ENCODE results near the gene RHOA.

RHOA gene

DNA sequence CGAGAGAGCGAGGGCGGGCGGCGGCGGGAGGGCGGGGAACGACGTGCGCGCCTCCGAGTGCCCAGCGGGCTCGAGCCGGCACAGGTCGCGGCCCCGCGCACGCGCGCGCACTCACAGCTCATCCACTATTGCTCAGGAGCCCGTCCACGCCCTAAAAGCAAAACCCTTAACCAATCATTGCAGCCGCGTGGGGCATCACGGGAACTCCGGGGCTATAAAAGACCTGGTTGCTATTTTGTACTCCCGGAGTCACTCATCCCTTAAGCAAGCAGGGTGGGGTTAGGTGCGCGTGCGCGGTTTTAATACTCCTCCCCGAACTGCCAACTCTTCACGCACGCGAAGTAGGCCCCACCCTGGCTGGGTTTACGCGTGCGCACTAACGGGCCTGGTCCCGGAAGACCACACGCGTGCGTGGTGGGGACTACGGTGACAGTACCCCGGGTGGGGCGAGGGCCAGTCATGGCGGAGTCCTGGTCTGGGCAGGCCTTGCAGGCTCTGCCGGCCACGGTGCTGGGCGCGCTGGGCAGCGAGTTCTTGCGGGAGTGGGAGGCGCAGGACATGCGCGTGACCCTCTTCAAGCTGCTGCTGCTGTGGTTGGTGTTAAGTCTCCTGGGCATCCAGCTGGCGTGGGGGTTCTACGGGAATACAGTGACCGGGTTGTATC is at the start of gene RHOA, which contains the start of gene TCTA:
TSS of gene RHOA (minus strand) at position 9 of the 664 bp plus-strand sequence. CDS start 36,387 bp downstream, outside the sequence.
TSS of gene TCTA (plus strand) at position 456 of the 664 bp plus-strand sequence. CDS start at position 460, 4 bp downstream.
- peak; percentile 98 for DNase-seq

DNA sequence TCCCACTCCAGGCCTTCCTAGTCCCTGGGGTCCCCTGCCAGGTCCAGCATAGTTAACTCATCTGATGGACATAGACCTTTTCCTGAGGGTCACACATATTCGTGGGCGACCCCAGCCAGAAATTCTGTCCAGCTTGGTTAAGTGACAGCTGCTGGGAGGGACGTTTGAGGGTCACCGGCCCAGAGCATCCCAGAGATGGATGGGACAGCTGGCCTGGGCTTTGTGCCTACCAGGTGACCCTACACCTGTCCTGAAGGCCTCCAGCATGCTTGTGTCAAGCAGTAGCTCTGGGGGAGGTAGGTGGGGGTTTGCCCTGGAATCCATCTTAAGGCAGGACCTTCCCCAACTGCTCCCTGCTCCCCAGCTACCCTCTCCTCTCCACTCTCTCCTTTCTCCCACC is 49.2 kb upstream of the RHOA start:
- DNase-seq: no peak

DNA sequence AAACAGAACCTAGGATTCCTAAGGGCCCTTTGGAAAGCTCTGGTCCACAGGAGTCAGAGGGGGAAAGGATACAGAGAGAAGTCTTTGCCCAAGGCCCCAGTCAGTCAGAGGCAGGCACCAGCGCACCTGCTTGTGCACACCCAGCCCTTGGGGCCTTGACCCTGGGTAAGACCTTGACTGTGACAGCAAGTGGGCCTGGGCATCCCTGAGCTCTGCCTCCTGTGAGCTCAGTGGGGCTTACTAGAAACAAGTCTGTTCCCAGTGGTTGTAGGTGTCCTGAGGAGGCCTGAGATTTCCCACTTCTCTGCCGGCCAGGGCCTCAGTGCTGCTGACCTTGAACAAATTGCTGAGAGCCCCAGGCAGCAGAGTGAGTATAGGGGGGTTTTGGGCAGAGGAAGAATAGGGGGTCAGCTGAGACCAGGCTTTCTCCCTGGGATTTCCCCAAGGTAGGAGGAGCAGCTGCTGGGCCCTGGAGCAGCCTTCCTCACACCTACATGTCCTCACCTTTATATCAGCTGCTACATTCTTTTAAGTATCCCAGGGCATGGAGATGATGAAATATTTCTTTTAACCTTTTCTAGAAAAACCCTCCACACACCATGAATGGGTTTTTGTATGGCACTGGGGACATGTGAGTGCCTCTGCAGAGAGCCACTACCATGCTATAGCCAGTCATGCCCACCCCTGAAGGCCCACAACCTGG is 48.6 kb upstream of the RHOA start:
- no peak for DNase-seq

DNA sequence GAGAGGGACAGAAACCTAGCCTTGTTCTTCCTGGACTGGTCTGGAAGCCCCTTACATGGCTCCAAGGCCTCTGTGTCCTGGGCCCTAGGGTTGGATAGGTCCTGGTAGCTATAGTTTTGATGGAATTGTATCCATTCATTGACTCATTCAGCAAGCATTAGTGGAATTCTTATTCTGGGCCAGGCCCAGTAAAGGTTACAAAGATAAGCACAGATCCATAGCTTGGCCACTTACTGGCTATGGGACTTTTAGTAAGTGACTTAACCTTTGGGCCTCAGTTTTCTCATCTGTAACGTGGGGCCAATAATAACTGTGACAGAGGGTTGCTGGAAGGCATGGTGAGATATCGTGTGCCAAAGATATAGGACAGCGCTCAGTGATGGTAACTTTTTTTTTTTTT is 44.7 kb upstream of the RHOA start:
- DNase-seq: no peak

DNA sequence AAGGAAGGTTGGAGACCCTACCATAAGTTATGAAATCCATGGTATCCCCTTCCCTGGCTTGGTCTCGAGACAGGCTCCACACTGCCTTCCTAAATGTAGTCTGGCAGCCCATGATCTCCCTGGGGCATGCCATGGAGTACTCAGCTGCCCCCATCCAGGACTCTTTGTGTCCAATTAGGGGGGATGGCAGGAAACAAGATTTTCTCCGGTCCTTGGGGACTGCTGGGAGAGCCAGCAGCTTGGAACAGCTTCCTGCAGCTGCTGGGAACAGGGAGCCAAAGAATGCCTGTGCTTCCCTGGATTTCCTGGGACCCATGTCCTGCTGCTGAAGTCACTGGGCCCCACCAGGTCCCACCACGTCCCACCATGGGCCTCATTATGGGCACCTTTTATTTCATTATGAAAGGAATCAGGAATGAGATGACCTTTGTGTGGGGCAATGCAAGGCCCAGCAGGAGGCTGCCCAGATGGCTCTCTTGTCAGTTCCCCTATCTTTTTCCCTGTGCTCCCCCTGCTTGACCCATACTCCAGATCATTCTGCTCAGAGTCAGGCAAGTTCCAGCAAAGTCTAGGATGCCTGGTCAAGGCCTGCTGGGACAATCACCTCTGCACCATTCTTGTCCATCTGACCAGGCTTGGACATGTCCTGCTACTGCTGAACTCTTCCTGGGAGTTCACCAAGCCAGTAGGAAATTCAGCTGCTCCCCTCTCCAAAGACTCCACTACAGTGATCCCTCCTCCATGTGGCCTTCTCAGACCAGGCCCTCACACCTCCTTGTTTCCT is 43.3 kb upstream of the RHOA start:
- DNase-seq: no peak

DNA sequence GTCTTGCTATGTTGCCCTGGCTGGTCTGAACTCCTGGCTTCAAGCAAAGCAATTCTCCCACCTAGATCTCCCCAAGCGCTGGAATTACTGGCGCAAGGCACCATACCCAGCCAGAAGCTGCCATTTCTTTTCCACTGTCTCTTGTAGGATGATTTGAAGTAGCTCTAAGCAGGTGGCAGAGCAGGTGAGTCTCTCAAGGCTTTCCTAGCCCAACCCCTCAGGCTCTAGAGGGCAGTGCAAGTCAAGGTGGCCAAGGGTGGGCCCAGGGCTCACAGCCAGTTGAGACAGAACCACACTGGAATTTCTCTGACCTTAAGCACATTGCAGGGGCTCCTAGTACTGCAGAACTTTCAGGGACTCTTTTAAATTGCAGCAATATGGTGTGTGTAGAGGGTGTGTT is 42.7 kb upstream of the RHOA start:
- DNase-seq: no peak

DNA sequence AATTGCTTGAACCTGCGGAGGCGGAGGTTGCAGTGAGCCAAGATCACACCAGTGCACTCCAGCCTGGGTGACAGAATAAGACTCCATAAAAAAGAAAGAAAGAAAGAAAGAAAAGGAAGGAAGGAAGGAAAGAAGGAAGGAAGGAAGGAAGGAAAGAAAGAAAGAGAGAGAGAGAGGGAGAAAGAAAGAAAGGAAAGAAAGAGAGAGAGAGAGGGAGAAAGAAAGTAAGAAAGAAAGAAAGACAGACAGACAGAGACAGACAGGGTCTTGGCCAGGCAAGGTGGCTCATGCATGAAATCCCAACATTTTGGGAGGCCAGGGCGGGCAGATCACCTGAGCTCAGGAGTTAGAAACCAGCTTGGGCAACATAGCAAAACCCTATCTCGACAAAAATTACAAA is 41.8 kb upstream of the RHOA start:
- DNase-seq: no peak

DNA sequence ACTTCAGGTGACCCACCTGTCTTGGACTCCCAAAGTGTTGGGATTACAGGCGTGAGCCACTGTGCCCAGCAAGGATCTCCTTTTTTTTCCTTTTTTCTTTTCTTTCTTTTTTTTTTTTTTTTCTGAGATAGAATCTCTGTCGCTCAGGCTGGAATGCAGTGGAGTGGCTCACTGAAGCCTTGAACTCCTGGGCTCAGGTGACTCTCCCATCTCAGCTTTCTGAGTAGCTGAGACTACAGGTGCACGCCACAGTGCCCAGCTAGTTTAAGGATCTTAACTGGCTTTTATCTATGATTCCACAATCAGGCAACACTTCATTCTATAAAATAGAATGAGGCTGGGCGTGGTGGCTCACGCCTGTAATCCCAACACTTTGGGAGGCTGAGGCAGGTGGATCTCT is 33.6 kb upstream of the RHOA start:
- no peak for DNase-seq

DNA sequence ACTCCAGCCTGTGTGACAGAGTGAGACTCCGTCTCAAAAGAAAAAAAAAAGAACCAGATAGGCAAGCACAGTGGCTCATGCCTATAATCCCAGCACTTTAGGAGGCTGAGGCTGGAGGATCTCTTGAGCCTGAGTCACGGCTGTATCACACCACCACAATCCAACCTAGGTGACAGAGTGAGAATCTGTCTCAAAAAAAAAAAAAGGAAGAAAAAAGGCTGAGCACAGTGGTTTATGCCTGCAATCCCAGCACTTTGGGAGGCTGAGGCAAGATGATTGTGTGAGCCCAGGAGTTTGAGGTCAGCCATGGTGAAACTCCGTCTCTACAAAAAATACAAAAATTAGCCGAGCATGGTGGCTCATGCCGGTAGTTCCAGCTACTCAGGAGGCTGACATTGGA is 23.0 kb upstream of the RHOA start:
- DNase-seq: no peak

DNA sequence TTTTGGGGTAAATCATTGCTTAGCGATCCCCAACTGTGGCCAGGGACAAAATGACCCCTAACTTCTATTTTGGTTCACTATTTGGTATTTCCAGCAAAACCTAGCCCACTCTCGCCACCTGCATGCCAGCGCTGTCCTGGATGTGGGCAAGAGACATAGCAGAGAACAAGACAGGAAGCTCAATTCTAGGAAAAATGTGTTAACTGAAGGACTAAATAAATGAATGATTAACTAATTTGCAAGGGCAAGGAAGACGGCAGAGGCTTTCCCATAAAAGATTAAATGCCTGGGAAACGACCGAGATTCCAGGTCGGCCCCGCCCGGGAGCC is 16.9 kb upstream of the RHOA start:
- no peak for DNase-seq

DNA sequence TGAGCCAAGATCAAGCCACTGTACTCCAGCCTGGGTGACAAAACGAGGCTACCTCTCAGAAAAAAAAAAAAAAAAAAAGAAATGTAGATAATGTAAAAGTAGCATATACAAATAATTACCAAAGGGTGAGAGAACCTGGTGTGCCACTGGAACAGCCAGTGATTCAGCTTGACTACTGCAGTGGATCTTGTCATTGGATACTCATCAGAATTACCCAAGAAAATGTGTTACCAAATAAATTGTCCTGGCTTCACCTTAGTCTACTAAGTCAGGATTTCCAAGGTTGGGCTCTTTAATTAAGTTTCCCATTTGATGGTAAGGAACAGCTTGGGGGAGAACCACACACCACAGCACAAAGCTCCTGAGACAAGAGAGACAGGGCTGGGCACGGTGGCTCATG is 15.8 kb upstream of the RHOA start:
- no peak for DNase-seq

DNA sequence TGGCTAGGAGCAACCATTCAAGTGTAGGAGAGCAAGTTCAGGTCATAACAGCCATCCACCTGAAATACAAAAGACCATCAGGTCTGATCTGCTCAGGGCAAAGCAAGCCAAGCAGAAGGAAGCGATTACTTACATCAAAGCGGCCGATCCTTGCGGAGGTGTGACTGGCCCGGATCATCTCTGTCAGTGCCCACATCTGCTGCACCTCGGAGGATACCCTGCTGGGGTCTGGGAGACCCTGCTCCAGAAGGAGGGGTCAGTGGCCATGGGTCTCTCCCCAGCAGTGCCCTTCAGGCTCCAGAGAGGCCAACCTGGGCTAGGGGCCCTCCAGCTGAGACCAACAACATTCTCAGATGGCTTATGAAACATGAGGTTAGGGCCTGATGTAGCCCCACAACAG is 13.0 kb upstream of the RHOA start:
- DNase-seq: no peak

DNA sequence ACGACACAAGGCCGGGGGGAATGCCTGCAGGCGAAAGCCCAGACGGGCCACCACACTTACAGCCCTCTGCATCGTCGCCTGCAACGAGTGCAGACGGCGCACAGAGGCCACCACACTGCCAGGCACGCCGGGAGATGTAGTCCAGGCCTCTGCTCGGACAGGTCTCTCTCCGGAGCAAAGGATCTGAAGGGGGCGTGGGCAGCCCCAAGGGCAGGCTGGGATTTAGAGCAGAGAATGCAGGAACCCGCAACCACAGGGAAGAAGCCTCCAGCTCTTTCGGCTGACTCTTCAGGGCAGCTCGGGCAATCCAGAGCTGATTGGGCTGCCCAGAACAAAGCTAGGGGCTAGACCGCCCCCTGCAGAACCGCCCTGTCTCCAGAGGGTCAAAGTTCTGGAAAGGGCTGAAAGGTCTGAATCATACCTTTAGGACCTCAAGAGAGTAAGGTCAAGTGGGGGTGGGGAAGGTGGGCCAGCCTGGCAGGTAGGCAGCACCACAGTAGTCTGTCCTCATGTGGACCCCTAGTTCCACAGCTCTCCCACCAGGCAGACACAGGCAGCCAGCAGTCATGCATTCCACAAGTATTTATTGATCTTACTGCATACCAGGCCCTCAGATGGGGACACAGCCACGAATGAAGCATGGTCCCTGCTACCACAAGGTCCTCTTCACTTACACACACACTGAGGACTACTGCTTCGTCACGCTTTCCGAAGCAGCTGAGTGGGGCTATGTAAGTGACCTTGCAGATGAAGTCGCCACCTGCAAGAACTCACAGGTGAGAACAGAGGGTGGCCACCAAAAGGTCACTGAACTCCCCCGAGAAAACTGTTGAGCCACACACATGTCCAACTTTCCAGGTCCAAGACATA is 10.8 kb upstream of the RHOA start, which contains the start of gene AMT:
TSS of gene AMT (minus strand) at position 95 of the 870 bp plus-strand sequence. CDS start at position 72, 23 bp downstream.
- no peak for DNase-seq

DNA sequence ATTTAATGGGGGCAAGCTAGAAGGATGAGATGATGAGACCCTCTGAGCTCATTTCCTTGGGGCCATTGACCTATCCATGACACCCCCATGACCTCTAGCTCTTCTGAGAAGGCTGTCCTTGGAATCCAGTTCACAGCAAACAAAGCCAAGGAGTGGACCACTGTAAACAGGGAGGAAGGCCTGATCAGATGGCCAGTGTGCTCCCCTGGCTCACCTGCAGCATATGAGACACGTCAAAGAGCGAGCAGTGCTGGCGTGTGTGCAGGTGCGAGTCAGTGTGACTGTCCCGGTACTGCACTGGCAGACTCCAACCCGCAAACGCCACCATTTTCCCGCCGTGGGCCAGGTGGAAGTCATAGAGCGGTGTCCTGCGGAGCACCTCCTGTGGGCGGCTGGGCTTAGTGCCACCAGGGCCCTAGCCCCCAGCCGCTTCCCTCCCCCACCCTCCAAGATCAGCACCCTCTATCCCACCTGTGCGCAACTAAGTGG is 10.2 kb upstream of the RHOA start:
- DNase-seq: no peak

DNA sequence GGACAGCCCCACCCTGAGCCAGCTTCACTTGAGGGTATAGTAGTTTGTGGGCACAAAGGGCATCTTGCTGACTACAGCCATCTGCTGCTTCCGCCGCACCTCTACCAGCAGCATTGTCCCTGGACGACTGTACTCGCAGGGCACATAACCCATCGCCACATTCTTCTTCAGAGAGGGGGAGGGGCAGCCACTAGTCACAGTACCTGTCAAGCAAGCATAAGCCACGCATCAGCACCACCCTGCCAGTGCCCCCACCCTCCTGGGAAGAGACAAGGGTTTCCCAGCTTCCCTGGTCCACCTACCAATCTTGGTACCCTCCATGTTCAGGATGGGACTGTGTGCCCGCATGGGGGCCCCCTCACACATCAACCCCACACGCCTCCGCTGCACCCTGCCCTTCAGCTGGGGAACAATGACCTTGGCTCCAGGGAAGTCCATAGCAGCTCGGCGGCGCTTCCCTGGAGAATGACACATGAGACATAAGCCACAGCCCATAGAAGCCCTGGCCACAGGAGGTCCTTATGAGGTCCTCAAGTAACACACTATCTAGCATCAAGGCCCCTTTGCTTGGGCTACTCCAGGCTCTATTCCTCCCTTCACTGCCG is 5.8 kb upstream of the RHOA start:
- no peak for DNase-seq

DNA sequence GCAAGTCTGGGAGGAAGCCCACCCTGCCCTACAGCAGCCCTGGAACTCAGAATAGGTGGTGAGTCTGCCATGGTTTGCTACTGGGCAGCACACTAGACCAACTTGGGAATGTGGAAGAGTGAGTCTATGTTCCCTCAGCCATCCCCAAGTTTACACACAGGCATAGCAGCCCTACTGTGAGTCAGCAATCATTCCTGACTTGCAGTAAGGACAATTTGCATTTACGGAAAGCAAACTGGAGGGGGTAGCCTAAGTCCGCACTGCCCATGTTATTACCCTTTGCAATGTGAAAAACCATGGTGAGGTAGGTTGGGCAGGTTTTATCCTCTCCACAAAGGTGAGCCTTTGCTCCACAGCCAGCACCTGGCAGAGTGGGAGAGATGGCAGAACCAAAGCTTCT is 5.1 kb upstream of the RHOA start:
- DNase-seq: no peak

DNA sequence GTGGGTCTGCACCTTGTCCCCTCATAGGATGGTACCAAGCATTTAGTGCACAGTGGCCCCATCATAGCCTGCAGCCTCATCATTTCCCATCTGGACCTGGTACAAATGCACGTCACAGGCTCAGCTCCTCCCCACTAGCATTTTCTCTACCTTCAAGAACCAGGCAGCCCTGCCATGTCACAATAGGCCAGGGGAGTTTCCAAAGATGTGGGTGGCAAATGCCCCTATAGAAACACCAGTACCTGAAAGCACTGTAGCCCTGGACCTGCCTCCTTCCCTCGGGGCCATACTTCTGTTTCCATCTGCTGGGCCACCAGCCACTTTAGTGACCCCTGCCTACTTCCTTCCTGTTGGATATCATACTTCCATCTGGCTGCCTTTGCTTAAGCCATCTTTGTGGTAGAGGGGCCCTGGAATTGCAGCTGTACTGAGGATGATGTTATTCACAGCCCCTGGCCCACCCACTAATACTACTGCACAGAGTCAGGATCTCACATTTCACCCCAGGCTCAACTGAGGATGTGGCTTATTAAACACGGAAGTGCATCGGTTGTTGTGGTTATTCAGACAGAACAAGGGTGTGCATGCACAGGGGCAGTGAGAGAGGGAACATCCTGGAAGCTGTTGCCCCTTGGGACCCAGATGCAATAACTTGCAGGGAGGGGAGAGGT is 4.3 kb upstream of the RHOA start:
- DNase-seq: no peak

DNA sequence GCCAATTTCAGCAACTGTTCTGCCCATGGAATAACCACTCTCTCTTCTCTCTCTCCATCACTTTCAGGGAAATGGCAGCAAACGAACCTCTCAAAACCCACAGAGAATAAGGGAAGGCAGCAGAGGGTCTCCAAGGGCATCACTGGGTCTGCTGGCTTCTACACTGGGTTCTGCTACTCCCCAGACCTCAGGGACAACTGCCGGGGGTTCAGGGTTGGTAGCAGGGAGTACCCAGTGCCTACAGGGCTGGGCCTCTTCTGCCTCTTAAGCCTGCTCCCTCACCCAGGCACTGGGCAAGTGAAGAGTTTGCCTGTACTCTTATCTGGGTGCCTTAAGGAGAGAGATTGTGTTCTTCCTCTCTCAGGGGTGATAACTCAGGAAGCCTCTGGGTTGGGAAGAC is 3.0 kb upstream of the RHOA start:
- no peak for DNase-seq

DNA sequence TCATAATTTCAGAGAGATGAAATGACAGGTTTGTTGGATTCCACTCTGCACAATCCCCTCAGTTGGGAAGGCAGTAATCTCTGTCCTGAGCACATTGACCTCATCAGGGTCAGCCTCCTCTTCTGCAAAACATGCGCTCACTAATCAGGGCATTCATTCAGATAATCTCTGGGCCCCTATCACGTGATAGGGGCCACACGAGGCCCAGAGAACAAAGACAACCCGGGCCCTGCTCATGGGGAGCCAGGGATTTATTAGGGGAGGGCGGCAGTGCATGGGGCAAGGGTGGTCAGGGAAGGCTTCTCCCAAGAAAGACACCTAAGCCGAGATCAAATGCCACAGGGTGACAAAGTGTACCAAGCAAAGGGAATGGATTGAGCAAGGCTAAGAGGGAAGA is 1.6 kb upstream of the RHOA start:
- no peak for DNase-seq

DNA sequence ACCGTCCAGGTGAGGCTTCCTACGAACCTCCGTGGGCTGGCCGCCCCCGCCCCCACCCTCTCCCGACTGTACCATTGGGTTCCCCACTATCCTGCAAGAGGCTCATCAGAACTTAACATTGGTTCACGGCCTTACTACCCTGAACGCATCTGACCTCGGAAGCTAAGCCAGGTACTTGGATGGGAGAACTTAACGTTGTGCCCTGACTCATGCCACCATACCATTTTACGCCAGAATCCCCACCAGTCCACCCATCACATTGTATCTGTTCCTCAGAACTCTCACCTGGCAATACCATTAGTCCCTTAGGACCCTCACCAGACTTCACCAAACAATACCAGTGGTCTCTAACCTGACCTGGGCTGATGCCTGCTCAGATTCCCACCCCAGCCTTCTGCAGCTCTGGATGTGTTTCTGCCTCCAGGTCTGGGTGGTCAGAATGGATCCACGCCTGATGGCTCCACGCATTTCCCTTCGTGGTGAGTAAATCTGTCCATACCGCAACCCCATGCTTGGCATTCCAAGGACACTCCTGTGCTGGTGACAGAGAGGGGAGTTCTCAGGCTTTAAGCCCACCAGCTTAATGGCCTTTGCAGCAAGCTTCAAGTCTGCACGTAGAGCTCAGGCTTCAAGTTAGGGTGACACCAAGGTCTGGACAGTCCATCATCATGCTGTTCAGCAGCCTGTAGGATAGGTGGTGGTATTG is 1.0 kb upstream of the RHOA start:
- DNase-seq: no peak

DNA sequence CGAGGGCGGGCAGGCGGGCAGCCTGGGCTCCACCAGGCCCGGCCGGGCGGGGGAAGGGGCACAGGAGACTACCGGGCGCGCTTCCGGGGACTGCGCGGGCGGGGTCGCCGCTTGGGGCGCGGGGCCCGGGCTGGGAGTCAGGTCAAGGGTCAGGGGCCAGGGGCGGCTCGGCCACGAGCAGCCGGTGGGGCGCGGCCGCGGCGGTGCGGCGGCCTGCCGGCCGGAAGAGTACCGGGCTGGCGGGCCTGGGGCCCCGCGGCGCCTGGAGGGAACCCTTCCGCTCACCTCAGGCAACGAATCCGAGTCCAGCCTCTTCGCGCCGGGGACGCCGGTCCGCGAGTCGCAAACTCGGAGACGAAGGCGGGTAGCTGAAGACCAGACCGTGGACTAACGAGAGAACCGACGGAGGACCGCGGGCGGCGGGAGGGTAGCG is 225 bp downstream of the RHOA start:
- DNase-seq: peak in 1 of 2 experiments; percentile 49

All from NCI-H2081 (cell line).